Activated T-cell treated with anti-CD3 and anti-CD28 coated beads for 24 hours (primary cell): ENCODE data around the gene PRSS23.

Source experiments
- DNase-seq: peaks from one replicate; pipeline ENCODE4 v3.0.0-alpha.2; 2020; ENCODE audit warnings: low read depth

The PRSS23 gene

GRCh38 chr11:86790867-86791849 is 9.2 kb upstream of the PRSS23 start:
- DNase-seq = no peak

GRCh38 chr11:86792150-86792549 is 8.2 kb upstream of the PRSS23 start:
- DNase-seq = no peak

DNA sequence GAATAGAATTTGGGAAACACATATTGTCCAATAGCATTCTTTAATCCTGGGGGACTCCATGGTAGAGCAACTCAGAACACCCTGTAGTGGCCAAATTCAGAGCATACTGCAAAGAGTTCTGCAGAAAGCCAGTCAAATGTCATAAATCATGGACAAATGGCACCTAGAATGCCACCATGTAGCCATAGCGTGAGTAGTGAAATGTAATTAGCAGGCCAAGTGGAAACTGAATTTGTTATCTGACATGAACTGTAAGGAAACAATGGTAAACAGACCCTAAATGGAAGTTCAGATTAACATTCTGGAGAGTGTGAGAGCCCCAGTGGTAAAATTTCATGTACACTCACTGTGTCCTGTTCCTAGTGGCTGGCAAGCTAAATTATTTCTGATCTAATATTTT is 7.0 kb upstream of the PRSS23 start:
- no peak for DNase-seq

- no peak for DNase-seq
These were observed 4.8 kb upstream of the PRSS23 start for GRCh38 chr11:86795511-86795910.

- no peak for DNase-seq
These were observed 4.4 kb upstream of the PRSS23 start for GRCh38 chr11:86795949-86796348.

DNA sequence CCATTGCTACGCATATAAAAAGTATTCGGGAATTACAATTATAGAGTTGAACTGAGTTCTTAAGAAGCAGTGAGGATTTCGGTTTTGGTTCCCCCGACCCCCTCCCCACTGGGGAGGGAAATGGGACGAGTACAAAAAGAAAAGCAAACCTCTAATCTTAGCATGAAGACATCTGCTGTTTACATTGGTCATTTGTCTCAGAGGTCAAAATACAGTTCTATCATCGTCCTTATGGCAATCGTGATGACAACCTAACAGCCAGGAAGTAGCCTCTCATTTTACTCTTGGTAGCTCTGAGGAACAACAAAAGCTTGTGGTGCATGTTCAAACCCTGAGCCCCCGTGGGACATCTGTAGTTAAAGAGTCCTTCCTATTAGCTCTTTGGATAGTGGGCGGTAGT is 3.2 kb upstream of the PRSS23 start:
- DNase-seq = no peak

- DNase-seq = no peak
These were observed 1.4 kb upstream of the PRSS23 start for GRCh38 chr11:86798988-86799387.

DNA sequence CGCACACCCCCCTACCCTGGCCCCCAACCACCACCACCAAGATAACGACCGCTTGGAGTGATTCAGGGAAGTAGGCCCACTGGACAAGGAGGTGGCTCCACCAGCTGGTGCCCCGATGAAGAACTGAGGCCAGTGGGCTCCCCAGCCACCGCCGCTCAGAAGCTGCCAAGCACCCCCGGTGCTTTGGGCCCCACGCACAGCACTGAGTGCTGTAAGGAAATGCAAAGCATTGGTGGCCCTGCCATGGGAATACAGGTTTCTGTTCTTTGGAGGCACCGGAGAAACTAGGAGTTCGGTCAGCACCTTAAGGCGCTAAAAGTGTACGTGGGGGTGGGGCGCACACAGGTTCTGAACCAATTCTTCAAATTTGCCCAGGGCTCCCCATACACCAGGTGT is 664 bp upstream of the PRSS23 start:
- no peak for DNase-seq

- no peak for DNase-seq
These were observed 574 bp downstream of the PRSS23 start for GRCh38 chr11:86800960-86801272.

- DNase-seq = no peak
These were observed 1.0 kb downstream of the PRSS23 start for GRCh38 chr11:86801364-86801763.

DNA sequence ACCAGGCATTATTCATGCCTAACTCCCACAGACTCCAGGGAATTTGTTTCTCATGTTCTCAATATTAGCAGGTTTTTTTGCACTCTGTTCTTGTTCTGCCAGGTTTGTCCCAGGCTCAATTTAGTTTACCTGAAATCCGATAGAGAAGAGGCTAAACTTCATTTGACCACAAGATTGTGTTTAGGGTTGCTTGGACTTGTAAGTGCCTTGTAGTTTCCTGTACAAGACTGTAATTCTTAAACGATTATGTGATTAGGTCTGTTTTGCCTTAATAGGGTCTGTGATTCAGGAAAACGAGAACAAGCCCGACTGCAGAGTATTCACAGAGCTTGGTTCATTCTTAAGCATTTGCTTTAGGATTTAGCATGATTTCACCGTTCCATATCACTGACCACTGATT is 1.8 kb downstream of the PRSS23 start:
- DNase-seq = no peak

- no peak for DNase-seq
These were observed 2.3 kb downstream of the PRSS23 start for GRCh38 chr11:86802601-86803051.

DNA sequence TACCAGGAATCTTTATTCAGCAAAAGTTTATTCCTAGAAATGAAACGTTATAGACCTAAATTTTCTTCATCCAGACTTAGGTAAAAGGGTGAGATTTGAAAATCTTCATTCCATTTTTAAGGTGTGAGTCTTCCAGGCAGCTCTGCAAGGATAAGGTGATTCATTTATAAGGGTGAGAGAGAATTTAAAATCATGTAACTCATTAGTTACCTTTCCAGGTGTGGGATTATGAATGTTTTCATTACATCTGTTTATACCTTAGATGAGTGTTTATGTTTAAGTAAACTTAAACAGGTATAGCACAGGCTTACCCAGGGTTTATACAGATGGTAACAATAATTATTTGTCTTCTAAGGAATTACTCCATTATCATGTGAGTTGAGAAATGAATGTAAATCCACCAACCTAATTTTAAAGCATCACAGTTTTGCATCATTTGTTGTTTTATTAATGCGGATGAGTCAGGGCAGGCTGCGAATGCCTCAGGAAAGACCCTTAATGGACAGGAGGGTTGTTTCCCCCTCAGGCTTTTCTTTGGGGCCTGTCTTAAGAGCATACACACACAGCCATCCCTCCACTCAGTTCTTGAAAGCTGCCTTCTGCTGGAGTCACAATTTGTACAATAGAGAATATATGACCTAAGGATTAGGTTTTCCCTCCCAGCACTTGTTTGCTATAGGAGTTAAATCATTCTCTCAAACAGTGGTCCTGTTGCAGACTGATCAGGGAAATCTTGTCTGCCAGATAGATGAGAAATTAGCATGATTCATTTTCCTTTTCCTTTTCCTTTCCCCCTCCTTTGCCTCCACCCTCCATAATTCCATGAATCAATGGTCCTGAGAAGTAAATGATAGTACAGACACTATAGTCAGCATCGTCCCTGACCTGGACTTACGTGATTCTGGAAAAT is 3.0 kb downstream of the PRSS23 start:
- DNase-seq = no peak

GRCh38 chr11:86804951-86805350 is 4.6 kb downstream of the PRSS23 start:
- DNase-seq = no peak

- DNase-seq = no peak
These were observed 5.5 kb downstream of the PRSS23 start for GRCh38 chr11:86805873-86806310.

DNA sequence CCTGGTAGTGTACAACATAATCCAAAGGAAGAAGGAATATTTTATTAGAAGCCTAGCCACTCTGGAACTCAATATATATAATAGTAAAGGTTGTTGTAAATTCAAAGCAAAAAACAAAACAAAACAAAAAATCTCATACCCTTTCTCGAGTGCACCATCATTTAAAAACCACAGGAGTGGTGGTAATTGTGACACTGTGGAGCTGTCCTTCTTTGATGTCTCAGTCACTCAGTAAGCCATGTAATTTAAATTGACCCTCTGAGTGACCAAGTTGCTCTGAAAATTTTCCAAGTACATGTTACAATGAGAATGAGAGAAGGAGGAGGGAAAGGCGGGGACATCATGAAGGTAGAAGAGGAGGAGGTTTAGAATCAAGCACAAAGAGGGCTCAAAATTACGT is 6.6 kb downstream of the PRSS23 start:
- DNase-seq = no peak

DNA sequence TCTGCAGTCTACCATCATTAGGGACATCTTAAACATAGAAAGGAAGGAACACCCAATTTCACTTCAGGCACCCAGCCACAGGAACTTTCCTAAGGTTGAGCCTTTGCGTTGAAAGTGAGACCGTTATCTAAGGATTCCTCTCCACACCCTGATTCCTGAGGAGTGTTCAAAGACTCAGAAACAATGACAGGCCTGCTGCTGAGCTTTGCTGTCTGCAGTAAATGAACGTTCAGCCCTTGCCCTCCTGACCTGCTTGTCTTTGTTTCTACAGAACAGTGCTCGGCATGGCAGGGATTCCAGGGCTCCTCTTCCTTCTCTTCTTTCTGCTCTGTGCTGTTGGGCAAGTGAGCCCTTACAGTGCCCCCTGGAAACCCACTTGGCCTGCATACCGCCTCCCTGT is 7.0 kb downstream of the PRSS23 start:
- no peak for DNase-seq

- DNase-seq = no peak
These were observed 9.2 kb downstream of the PRSS23 start for GRCh38 chr11:86809561-86809960.

GRCh38 chr11:86810288-86810687 is 9.9 kb downstream of the PRSS23 start:
- no peak for DNase-seq

- no peak for DNase-seq
These were observed 11.4 kb downstream of the PRSS23 start for GRCh38 chr11:86811637-86812321.

DNA sequence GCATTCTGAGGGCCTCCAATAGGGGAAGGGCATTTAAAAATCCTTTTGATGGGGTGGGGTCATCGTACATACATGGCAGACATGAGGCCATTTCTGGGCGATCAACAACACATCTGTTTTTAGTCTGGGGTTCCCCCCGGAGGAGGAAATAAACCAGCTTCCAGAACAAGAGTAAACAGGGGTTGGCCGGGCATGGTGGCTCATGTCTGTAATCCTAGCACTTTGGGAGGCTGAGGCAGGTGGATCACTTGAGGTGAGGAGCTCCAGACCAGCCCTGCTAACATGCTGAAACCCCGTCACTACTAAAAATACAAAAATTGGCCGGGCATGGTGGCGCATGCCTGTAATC is 12.0 kb downstream of the PRSS23 start:
- DNase-seq = no peak

DNA sequence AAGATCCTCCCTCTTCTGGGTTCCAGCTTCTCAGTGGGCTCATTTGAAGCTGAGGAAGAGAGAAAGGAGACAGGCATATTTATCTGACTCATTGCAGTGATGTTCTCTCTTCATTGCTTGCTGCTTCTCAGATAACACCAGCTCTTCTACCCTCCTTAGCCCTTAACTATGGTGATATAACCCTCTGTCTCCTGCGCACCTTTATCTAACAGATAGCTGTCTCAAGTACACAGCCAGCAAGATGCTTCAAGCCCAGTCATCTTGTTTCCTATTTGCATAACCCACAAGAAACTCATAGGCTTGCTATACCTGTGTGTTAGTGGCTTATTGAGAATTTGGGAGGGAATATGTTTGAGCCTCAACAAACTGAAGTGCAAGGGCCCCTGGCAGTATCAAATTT is 12.6 kb downstream of the PRSS23 start:
- DNase-seq = no peak
